Spleen (tissue), 7 donors: ENCODE measurements around the gene ST6GALNAC4.

Experiments
- POLR2A ChIP-seq, 3 donors: fragments of 450-650 bp; IDR thresholded peaks; one replicate each; pipeline ENCODE4 v1.5.1; 2017; ENCODE audit warnings: antibody characterized with exemption in 3 of 3, mild to moderate bottlenecking in 1 of 3
- POLR2AphosphoS5 ChIP-seq, 3 donors: sonication (generic); formaldehyde crosslinking; IDR thresholded peaks; one replicate each; pipeline ENCODE4 v1.5.1; 2017; ENCODE audit warnings: antibody characterized with exemption in 3 of 3
- TF ChIP-seq, protein P1 (sequence below), 11 experiments: fragments of 200-600 bp in 7 of 11; fragments of 450-650 bp in 4 of 11; sonication (generic) in 4 of 11; IDR thresholded peaks in 8 of 11; conservative IDR thresholded peaks in 3 of 11; 1 replicate in 7 of 11; 2 replicates in 4 of 11; pipeline versions ENCODE4 v1.4.0 to v1.8.0; 2016 to 2021; ENCODE audit warnings: antibody characterized with exemption in 11 of 11, inconsistent platforms in 4 of 11, mild to moderate bottlenecking in 1 of 11
- donor health status: DM: no; HTN: no; CAD: no; lungs with moderate emphysema.
- donor health status: DM: no; HTN: no; CAD: no.
- donor health status: DM: no; HTN: no; CAD: no.

DNA sequence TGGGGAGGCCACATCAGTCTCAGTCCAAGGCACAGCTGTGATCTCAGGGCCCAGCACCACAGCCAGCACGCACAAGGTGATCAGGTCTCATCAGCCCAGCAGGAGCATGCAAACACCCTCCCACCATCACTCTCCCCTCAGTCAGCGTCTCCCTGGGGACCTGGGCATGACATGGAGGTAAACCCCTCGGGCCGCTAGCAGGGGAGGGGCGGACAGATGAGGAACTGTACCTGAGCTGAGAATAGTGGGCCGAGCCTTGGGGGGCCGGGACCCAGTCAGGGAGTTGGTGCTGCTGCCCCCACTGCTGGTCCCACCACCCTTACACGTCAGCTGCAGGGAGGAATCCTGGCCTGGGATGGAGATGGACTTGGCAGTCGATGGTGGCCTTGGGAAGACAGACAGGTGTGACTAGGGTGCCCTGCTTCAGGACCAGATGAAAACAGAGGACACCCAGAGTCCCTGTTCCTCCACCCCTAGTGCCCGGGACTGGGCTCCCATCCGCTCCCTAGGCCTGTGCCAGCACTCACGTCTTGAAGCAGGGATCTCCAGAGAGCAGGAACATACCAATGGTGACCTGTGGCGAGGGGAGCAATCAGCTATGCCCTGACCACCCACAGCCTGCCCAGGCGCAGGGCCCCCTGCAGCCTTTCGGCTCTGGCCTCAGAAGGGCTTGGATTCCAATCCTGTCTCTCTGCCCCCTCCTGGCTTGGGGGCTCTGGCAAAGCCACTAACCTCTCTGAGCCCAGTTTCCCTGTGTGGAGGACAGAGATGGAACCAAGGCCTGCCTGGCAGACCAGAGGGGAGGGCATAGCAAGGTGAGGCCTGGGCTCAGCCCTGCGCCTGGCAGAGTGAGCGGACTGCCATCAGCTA lies 31.2 kb upstream of the ST6GALNAC4 start:
- TF ChIP-seq, protein P1, sequence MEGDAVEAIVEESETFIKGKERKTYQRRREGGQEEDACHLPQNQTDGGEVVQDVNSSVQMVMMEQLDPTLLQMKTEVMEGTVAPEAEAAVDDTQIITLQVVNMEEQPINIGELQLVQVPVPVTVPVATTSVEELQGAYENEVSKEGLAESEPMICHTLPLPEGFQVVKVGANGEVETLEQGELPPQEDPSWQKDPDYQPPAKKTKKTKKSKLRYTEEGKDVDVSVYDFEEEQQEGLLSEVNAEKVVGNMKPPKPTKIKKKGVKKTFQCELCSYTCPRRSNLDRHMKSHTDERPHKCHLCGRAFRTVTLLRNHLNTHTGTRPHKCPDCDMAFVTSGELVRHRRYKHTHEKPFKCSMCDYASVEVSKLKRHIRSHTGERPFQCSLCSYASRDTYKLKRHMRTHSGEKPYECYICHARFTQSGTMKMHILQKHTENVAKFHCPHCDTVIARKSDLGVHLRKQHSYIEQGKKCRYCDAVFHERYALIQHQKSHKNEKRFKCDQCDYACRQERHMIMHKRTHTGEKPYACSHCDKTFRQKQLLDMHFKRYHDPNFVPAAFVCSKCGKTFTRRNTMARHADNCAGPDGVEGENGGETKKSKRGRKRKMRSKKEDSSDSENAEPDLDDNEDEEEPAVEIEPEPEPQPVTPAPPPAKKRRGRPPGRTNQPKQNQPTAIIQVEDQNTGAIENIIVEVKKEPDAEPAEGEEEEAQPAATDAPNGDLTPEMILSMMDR (IDR thresholded peaks at IDR 0.05 in 8 of 11, conservative IDR thresholded peaks at IDR 0.05 in 3 of 11) = no peak
- TF ChIP-seq POLR2AphosphoS5 (IDR thresholded peaks at IDR 0.05) = no peak
- TF ChIP-seq POLR2A (IDR thresholded peaks at IDR 0.05) = no peak
